Measurements from ENCODE around the gene NMNAT2.

Gene NMNAT2

GRCh38 chr1:183203094-183203493 is 215.1 kb downstream of the NMNAT2 start:
- DNase-seq = no peak

GRCh38 chr1:183200451-183200850 is 217.7 kb downstream of the NMNAT2 start:
- DNase-seq = no peak

GRCh38 chr1:183199304-183199703 is 218.9 kb downstream of the NMNAT2 start:
- no peak for DNase-seq

- peak; percentile 96 for DNase-seq
Observed at GRCh38 chr1:183198463-183198862, 219.7 kb downstream of the NMNAT2 start.

Measured in kidney glomerular epithelial cell (primary cell).